Measurements from ENCODE around the gene MLIP.
"Not testable (repeated sequence)": the region's sequence is repeated elsewhere in the genome, so short reads cannot be mapped to it uniquely, and the experiment has no call there.

MLIP gene, protein sequence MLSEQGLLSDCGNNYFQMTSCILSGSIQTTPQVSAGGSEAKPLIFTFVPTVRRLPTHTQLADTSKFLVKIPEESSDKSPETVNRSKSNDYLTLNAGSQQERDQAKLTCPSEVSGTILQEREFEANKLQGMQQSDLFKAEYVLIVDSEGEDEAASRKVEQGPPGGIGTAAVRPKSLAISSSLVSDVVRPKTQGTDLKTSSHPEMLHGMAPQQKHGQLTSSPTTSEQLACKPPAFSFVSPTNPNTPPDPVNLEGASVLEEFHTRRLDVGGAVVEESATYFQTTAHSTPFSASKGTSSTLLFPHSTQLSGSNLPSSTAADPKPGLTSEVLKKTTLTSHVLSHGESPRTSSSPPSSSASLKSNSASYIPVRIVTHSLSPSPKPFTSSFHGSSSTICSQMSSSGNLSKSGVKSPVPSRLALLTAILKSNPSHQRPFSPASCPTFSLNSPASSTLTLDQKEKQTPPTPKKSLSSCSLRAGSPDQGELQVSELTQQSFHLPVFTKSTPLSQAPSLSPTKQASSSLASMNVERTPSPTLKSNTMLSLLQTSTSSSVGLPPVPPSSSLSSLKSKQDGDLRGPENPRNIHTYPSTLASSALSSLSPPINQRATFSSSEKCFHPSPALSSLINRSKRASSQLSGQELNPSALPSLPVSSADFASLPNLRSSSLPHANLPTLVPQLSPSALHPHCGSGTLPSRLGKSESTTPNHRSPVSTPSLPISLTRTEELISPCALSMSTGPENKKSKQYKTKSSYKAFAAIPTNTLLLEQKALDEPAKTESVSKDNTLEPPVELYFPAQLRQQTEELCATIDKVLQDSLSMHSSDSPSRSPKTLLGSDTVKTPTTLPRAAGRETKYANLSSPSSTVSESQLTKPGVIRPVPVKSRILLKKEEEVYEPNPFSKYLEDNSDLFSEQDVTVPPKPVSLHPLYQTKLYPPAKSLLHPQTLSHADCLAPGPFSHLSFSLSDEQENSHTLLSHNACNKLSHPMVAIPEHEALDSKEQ

DNA sequence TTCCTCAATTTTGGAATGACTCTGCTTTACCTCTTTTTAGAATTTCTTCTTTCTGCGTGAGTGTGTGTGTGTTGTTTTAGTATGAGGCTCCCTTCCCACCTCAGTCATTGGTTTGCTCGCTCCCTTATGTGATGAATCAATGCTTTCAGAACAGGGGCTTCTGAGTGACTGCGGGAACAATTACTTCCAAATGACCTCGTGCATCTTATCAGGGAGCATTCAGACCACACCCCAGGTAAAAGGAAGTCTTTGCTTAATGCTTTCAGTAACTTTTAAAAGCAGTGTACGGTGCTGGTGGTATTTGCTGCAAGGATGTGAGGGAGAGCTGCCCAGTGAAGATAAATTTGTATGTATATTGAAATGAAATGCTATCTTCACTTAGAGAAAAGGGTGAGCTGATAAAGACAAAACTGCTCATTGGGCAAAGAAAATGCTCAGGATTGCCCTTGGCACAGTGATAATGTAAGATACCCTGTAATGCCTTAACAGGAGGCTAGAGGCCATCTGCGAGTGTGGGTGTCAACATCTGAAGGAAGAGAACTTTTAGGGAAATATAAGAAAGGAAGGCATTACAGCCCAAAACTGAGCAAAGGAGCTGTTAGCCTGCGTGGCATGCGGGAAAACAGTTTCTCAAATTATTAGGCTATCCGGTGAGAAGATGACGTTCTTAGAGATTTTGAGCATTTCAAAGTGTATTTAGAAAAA is at the start of gene MLIP:
Gene MLIP (plus strand): TSS at position 103 of the 705 bp plus-strand sequence. CDS start 37 bp downstream, at position 140.
- no peak for DNase-seq (ENCODE audit: low read depth)

DNA sequence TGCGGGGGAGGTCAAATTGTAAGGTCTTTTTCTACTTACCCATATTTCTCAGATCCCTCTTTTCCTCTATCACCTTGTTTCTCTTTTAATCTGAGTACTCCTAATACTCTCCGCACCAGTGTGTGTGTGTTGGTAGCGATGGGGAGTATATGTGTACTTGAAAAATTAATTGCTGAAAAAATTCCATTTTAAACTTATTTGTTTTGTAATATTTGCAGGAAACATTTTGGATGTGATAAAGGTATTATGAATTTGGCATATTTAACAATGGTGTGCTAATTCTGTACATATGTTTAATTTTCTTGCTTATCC is 48.1 kb upstream of the MLIP start:
- DNase-seq (ENCODE audit: low read depth) = no peak

DNA sequence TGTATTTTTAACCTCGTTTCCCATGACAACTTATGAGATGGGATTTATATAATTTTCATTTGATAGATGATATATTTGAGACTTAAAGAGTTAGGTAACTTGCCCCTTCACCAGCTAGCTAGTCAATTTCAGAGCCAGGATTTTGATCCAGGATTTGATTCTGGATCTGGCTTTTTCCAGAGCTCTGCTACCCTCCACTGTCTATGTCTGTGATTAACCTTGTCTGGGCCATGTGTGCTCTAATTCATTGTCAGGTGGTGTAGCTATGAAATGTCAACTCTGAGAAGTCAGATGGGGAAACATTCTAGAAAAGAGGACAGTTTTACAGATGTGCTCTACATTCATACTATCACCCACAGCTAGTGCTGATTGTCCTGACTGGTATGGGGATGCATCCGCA is 42.5 kb upstream of the MLIP start:
- no peak for DNase-seq (ENCODE audit: low read depth)

DNA sequence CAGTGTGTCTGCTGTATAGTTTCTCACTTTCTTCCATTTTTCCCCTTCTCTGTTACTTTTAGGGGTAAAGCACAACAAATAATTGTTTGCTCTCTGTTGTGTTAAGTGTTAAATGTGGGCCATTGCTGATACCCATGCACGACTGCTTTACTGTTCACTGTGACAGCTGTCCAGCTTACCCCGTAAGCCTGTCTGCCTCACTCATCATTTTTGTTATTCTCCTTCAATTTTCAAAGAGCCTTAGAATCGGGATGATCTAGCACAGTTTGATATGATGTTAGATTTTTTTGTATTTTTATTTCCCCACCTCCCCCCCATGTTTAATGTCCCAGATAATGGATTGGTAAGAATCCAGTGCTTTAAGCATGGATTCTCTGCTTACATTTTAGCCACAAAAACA is 41.2 kb upstream of the MLIP start:
- DNase-seq (ENCODE audit: low read depth) = no peak

- no peak for DNase-seq (ENCODE audit: low read depth)
Measured at GRCh38 chr6:54071821-54072340, 39.4 kb upstream of the MLIP start.

DNA sequence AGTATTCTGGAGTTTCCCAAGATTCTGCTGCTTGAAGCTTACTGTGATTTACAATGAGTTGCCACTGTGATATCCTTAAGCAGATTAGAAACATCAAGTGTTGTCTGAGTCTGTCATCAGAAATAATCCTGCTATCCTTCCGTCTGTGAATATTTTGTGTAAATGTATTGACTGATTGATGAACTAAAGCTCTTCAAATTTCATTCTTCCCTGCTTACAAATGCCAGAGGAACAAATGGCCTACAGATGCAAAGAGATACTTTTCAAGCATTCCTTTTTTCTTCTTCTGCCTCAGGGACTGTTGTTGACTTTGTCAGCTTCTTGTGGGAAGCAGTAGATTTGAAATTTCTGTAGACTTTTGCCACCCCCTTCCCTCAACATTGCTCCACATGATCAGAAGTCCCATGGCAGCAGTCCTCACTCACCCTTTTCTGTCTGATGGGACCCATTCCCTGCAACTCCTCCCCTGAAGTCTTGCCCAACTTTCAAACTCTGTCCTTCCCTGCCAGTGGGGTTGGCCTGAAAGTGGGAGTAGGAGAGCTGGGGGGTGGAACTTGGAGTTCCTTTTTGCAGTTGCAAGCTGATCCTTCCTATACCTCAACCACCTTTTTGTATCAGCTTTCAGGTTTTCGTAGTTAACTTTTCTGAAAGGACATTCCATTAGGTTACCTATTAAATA is 38.5 kb upstream of the MLIP start:
- no peak for DNase-seq (ENCODE audit: low read depth)

DNA sequence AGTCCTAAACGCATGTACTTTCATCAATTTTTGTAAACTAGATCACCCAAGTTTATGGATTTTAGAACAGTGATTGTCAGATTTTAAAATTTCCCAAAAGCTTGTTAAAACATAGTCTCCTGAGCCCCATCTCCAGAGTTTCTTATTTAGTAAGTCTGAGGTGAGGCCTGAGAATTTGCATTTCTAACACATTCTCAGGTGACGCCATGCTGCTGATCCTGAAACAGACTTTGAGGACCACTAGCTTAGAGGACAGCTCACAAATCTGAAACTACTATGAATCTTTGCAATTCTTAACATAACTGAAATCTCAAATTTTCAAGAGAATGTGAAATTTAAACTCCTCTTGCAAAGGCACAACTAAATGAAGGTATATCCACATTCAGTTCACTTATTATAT is 37.8 kb upstream of the MLIP start:
- DNase-seq (ENCODE audit: low read depth) = no peak

DNA sequence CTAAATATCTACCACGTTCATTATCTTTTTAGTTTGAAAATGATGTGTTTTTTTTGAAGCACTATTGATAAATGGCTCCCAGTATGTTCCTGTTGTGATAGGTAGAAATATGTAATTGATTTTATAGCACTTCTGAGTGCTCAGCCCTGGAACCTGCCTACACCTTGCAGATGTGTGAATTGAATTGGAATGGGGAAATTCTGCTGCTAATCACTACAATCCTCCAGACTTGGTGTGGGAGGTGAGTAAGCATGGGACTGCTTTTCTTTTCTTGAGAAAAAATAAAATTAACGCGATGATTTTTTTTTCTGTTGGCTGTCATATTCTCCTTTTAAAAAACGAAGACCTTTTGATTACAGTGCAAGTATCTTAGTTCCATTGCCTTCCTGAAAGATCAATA is 37.1 kb upstream of the MLIP start:
- DNase-seq (ENCODE audit: low read depth) = no peak

DNA sequence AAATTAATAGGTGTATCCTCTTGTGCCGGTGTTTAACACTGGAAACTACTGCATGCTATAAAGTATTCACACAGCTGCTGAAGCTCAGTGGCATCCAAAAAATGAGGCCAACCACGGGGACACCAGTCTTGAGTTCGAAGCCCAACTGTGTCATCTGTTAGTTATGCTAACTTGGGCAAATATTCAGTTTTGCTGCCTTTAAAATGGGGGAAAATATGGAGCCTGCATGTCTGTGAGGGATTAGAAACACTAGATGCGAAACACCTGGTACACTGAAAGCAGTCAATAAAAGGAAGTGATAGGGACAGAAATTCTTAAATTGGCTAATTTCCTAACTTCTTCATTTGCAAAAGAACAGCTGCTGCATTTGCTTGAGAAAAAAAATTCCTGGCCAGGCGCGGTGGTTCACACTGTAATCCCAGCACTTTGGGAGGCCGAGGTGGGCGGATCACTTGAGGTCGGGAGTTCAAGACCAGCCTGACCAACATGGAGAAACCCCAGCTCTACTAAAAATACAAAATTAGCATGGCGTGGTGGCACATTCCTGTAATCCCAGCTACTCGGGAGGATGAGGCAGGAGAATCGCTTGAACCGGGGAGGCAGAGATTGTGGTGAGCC is 36.6 kb upstream of the MLIP start:
- DNase-seq (ENCODE audit: low read depth) = no peak

DNA sequence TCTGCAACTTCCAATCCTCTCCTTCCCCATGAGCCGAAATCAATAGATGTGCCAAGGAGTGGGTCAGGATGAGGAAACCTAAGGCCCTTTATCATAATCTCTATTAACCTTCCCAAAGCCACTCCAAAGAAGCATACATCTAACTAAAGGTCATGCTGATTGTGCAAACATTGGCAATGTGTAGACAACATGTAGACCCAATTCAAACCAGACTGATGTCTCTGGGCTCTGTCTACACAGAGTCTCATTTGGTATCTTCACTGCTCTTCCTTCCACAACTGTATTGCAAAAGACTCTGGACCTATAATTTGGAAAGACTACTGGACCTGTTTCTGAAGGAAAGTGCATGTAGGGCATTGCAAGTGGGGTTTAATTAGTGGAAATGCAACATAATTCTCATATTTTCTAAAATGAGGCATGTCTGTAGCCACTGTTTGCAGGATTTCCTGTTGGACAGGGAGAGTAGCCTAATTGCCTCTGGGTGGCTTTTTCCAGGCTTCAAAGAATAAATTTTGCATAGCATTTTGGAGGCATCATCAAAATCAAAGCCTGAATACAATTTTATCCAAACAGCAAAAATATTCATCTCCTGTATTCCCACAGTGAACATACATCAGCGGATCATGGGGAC is 35.0 kb upstream of the MLIP start:
- no peak for DNase-seq (ENCODE audit: low read depth)

GRCh38 chr6:54081499-54081898 is 29.7 kb upstream of the MLIP start:
- not testable (repeated sequence) for DNase-seq (ENCODE audit: low read depth)

GRCh38 chr6:54083287-54083686 is 28.0 kb upstream of the MLIP start:
- no peak for DNase-seq (ENCODE audit: low read depth)

- DNase-seq (ENCODE audit: low read depth) = no peak
Measured at GRCh38 chr6:54084231-54084630, 27.0 kb upstream of the MLIP start.

DNA sequence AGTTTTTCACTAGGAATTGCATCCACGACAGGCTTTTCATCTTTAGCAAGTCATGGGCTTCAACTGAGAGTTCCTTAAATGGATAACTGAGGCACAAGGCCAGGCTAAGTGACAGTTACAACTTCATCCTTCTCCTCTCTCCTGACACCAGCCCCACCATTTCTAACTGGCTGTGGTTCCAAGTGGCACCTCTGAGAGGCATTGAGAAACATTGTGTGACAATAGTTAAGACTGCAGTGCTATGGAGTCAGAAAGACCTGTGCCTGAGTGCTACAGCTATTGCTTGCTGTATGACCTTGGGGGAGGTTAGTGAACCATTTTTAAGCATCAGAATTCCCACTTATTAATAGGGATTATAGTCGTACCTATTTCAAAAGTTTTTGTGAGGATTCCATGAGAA is 26.2 kb upstream of the MLIP start:
- DNase-seq (ENCODE audit: low read depth) = no peak

DNA sequence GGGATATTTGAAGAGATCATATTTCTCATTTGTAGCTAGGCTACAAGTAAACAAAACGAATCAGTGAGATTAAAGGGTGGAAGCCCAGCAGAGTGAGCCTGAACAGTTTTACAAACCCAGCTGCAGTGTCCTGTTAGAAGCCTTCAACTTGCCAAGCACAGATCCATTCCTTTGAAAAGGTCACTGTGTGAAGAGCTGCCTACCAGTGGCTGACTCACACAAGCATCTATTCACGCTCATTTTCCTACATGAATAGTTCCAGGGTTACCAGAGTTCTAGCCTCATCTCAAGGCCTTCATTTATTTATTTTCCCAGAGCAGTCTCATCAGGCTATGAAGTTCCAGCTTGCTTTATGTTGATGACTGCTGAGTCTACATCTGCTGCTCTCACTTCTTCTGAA is 25.7 kb upstream of the MLIP start:
- DNase-seq (ENCODE audit: low read depth) = peak; percentile 78

DNA sequence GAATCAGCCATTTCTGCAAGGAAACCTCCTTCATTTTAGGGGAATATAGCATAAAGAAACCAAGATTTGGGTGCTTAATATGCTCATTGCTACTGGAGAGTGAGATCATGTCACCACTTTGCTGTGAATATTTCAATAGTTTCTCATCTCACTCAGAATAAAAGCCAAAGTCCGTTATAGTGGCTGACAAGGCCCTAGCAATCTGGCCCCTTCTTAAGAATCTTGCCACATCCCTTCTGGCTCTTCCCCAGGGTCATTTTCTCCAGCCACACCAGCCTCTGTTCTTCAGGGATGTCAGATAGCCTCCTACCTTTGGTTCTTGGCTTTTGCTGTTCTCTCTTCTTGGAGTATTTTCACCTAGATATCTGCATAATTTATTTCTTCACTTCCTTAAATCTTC is 24.8 kb upstream of the MLIP start:
- DNase-seq (ENCODE audit: low read depth) = no peak

GRCh38 chr6:54087721-54088120 is 23.5 kb upstream of the MLIP start:
- DNase-seq (ENCODE audit: low read depth) = no peak

- DNase-seq (ENCODE audit: low read depth) = no peak
Measured at GRCh38 chr6:54093326-54093948, 17.8 kb upstream of the MLIP start.

DNA sequence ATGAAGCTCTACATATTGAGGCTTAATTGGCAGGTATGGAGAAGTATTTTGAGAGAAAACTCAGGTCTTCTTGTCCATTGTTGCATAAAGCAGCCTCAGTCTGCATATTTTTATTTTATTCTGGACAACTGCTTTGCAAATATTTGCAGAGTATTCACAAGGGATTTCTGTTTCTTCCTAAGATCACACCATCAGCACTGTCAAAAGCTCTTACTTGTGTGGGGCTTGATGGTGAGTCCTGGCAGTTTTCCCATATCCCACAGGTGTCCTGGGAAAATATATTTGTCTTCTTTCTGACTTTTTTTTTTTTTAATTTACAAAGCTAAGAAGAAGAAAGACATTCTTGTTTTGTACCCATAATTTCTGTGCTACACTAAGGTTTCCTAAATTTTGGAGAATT is 16.9 kb upstream of the MLIP start:
- DNase-seq (ENCODE audit: low read depth) = no peak

GRCh38 chr6:54094786-54095185 is 16.5 kb upstream of the MLIP start:
- no peak for DNase-seq (ENCODE audit: low read depth)

Measured in stromal cell of bone marrow (primary cell).